Fibroblast of pulmonary artery (primary cell): Measurements from ENCODE around the gene CAMKK1.

ENCODE experiments used
- DNase-seq: peaks from one replicate; pipeline ENCODE4 v3.0.0-alpha.2; 2010; ENCODE audit warnings: low read depth
- H3K4me3 ChIP-seq: replicated peaks from 2 replicates; pipeline ENCODE4 v1.5.1; 2011; ENCODE audit warnings: low read depth, mild to moderate bottlenecking, control low read depth, low read length, moderate library complexity
- TF ChIP-seq, protein P1 (sequence below): IDR thresholded peaks from 2 replicates; pipeline ENCODE4 v1.5.1; 2011; ENCODE audit warnings: mild to moderate bottlenecking, control low read depth, low read length, inconsistent platforms; ENCODE audit errors: missing control alignments

Gene CAMKK1

DNA sequence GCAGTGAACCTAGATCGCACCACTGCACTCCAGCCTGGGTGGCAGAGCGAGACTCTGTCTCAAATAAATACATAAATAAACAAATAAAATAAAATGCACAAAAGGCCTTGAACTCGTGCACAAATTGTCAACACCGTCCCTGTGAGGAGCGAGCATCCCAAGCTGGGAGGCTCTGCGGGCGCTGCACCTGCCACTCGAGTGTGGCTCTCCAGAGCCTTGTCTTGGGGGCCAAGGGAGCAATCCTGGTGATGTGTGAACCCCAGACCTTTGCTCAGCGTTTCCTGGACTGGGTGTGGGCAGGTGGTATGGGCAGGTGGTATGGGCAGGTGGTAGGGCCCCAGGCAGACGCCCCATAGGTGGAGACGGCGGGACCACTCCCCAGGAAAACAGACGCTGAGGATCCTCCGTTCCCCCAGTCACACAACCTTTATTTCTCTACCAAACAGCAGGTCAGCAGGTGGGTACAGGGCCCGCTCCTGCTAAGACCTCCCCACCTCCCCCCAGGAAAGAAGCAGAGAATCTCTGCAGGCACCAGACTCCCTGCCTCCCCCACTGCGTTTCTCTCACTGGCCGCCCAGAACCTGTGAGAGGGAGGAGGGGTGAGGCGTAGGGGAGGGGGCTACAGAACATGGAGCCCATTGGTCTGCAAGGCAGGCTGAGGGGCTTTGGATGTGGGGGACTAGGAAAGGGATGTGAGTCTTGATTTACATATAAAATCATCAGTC, 30.8 kb upstream of the CAMKK1 start:
- TF ChIP-seq, protein P1, sequence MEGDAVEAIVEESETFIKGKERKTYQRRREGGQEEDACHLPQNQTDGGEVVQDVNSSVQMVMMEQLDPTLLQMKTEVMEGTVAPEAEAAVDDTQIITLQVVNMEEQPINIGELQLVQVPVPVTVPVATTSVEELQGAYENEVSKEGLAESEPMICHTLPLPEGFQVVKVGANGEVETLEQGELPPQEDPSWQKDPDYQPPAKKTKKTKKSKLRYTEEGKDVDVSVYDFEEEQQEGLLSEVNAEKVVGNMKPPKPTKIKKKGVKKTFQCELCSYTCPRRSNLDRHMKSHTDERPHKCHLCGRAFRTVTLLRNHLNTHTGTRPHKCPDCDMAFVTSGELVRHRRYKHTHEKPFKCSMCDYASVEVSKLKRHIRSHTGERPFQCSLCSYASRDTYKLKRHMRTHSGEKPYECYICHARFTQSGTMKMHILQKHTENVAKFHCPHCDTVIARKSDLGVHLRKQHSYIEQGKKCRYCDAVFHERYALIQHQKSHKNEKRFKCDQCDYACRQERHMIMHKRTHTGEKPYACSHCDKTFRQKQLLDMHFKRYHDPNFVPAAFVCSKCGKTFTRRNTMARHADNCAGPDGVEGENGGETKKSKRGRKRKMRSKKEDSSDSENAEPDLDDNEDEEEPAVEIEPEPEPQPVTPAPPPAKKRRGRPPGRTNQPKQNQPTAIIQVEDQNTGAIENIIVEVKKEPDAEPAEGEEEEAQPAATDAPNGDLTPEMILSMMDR: no peak
- H3K4me3 ChIP-seq: no peak overlapping the region
- DNase-seq: no peak

DNA sequence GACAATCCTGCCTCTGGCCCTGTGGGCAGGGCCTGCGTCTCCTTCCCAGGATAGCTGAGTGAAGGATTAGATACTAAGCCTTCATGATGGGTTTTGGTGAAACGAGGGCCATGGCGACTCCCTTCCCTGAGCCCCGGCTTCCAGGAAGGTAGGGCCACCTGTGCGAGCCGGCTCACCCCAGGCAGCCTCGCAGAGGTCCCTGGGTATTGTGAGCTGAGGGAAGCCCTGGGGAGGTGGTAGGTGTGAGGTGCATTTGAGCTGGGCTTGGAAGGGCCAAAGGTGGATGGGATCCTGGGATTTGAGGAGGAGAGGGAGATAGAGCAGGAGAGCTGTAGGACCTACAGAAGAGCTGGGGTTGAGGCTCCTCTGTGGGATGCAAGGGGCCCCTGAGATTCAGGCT, 29.9 kb upstream of the CAMKK1 start:
- no peak for DNase-seq
- TF ChIP-seq, protein P1: no peak

DNA sequence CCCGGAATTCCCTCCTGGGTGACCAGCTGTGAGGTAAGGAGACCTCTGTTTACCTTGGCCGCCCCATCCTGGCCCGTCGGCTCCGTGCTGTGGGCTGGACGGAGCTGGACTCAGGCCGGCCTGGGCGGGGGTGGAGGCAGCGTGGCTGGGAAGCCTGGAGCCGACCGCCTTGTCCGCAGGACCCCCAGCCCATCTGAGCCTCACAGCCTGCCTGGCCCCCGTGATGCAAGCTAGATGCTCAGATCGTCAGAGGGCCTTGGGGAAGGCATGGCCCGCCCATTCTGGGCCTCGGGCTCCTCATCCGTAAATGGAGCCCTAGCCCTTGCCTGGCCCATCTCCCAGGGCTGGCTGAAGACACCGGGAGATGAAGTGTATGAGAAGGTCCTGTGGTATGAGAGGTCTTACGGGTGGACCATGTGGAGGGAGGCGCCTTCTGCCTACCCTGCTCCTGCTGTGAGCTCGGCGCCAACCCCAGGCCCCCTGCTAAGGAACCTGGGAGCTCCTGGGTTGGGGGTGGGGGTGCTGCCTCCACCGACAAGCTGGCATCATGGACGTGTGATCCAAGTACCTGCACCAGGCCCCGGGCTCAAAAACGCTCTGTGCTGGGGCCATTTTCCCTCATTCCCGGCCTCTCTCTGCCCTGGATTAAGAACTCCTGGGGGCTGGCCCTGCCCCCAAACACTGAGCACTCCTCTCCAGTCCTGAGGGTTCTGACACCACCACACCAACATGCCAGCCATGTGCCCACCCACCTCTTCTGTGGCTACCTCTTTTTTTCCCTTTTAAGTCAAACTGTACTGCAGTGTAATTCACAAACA, 28.9 kb upstream of the CAMKK1 start:
- no peak for DNase-seq
- H3K4me3 ChIP-seq: no peak overlapping the region
- TF ChIP-seq, protein P1: no peak

More for the DNA sequence above, 29.9 kb upstream of the CAMKK1 start:
- no peak overlapping the region for H3K4me3 ChIP-seq

DNA sequence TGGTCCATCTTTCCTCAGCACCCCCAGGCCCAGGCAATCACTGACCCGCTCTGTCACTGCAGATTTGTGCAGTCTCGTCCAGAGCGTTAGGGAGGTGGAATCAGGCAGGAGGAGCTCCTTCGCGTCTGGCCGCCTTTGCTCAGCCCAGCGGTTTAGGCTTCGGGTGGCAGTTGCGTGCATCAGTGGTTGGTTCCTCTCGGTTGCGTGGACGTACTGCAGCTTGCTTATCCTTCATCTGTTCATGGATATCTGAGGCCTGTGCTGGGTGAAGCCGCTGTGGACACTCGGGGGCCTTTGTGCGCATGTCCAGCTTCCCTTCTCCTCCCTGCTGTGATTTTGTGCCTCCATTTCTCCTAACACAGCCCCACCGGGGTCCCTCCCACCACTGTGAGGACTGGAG, 28.2 kb upstream of the CAMKK1 start:
- no peak overlapping the region for H3K4me3 ChIP-seq
- no peak for DNase-seq
- TF ChIP-seq, protein P1: no peak

GRCh38 chr17:3919123-3919624, 26.3 kb upstream of the CAMKK1 start:
- TF ChIP-seq, protein P1: no peak
- DNase-seq: no peak
- no peak overlapping the region for H3K4me3 ChIP-seq

GRCh38 chr17:3918372-3919122, 25.7 kb upstream of the CAMKK1 start:
- H3K4me3 ChIP-seq: no peak overlapping the region
- TF ChIP-seq, protein P1: no peak
- DNase-seq: no peak
